Thyroid gland (tissue), 4 donors: Measurements from ENCODE around the gene BTBD9. TPM values are rescaled to one million over a fixed set of nuclear protein-coding genes. Genes with fewer than 3 reads are reported as not detected.

ENCODE experiments used
- DNase-seq, 2 donors: peaks; one replicate each; pipeline ENCODE4 v3.0.0-alpha.2; 2019
- H3K27ac ChIP-seq, 3 donors: fragments of 200-600 bp; sonication (generic); 1 replicate in 2 of 3; 2 replicates in 1 of 3; pipeline ENCODE4 v1.5.1; 2016 to 2019; ENCODE audit warnings: mild to moderate bottlenecking in 1 of 3, moderate library complexity in 1 of 3
- H3K27me3 ChIP-seq: fragments of 200-600 bp; sonication (generic); one replicate; pipeline ENCODE4 v1.5.1; 2019
- H3K36me3 ChIP-seq, 2 donors: fragments of 200-600 bp; sonication (generic); one replicate each; pipeline ENCODE4 v1.5.1; 2016 to 2019
- H3K4me1 ChIP-seq, 2 donors: fragments of 200-600 bp; sonication (generic); one replicate each; pipeline ENCODE4 v1.5.1; 2017 to 2019
- H3K4me3 ChIP-seq, 3 donors: fragments of 200-600 bp; sonication (generic); replicated peaks in 1 of 3; 1 replicate in 2 of 3; 2 replicates in 1 of 3; pipeline ENCODE4 v1.5.1; 2016; ENCODE audit warnings: mild to moderate bottlenecking in 1 of 3
- H3K9me3 ChIP-seq: fragments of 200-600 bp; sonication (generic); one replicate; pipeline ENCODE4 v1.5.1; 2017
- POLR2A ChIP-seq, 2 donors: fragments of 450-650 bp; IDR thresholded peaks; one replicate each; pipeline ENCODE4 v1.6.1; 2017; ENCODE audit warnings: antibody characterized with exemption in 2 of 2, mild to moderate bottlenecking in 2 of 2, moderate library complexity in 1 of 2
- WGBS, 2 donors: methylation state at CpG; one replicate each; pipeline ENCODE4 v1.1.5; 2017; 5-methylcytosine and 5-hydroxymethylcytosine counted together
- intact Hi-C: fragments of 100-400 bp; cut with DNase I; formaldehyde crosslinking; loops from one replicate; pipeline ENCODE4 v1.15.1; 2023
- total RNA-seq, 4 donors: library from RNA; depleted of rRNA; stranded (reverse); fragments of >200 nt; gene quantifications; one replicate each; pipeline ENCODE4 v1.2.3, GENCODE V29; 2016
- TF ChIP-seq, protein P1 (sequence below), 6 experiments: fragments of 200-600 bp in 3 of 6; fragments of 450-650 bp in 3 of 6; sonication (generic) in 3 of 6; IDR thresholded peaks; one replicate each; pipeline ENCODE4 v1.5.1; 2016 to 2019; ENCODE audit warnings: antibody characterized with exemption in 6 of 6, mild to moderate bottlenecking in 2 of 6, inconsistent platforms in 1 of 6, moderate library complexity in 1 of 6

The BTBD9 gene
- total RNA-seq, 4 donors from 2014 or later = 17.3 to 32.0 (median 27.4) TPM

DNA sequence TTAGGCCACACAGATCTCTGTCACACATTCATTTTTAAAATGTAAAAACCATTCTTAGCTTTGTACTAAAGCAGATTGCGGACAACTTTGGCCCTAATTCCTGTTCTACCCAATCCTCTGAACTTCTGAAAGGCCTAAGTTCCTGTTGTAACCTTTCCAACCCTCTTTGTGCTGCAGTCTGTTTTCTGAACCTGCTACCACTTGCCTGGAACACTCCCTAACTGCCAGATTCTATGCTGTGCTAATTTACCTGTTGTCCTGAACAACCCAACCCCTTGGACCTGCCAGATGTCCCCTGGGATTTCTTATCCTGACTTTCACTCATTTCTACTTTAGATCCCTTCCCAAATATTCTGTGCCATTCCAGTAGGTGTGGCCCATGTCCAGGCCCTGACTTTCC, 421.5 kb downstream of the BTBD9 start:
- Histone ChIP-seq H3K4me1 (peaks cover 18 to 21% of the 10 kb centered on the region in 2 donors), H3K4me3 (no peak overlapping the region), H3K36me3 (no peaks in the 10 kb centered on the region), H3K9me3 (no peaks in the 10 kb centered on the region), H3K27ac (no peak overlapping the region), H3K27me3 (no peaks in the 10 kb centered on the region)
- intact Hi-C loops = no loop called here
- no peak for DNase-seq
- WGBS, 2 donors = 97 to 100% methylated on average over 1 of the region's 1 CpG
- TF ChIP-seq, protein P1, sequence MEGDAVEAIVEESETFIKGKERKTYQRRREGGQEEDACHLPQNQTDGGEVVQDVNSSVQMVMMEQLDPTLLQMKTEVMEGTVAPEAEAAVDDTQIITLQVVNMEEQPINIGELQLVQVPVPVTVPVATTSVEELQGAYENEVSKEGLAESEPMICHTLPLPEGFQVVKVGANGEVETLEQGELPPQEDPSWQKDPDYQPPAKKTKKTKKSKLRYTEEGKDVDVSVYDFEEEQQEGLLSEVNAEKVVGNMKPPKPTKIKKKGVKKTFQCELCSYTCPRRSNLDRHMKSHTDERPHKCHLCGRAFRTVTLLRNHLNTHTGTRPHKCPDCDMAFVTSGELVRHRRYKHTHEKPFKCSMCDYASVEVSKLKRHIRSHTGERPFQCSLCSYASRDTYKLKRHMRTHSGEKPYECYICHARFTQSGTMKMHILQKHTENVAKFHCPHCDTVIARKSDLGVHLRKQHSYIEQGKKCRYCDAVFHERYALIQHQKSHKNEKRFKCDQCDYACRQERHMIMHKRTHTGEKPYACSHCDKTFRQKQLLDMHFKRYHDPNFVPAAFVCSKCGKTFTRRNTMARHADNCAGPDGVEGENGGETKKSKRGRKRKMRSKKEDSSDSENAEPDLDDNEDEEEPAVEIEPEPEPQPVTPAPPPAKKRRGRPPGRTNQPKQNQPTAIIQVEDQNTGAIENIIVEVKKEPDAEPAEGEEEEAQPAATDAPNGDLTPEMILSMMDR (IDR thresholded peaks at IDR 0.05) = no peak
- TF ChIP-seq POLR2A (IDR thresholded peaks at IDR 0.05) = no peak

GRCh38 chr6:38216451-38216850, 423.3 kb downstream of the BTBD9 start:
- Histone ChIP-seq H3K4me3 (no peak overlapping the region), H3K36me3 (no peaks in the 10 kb centered on the region), H3K27me3 (no peaks in the 10 kb centered on the region), H3K4me1 (peaks cover 31 to 34% of the 10 kb centered on the region in 2 donors), H3K9me3 (no peaks in the 10 kb centered on the region), H3K27ac (no peak overlapping the region)
- no peak for DNase-seq
- TF ChIP-seq, protein P1 (IDR thresholded peaks at IDR 0.05) = no peak
- TF ChIP-seq POLR2A (IDR thresholded peaks at IDR 0.05) = no peak
- intact Hi-C loops = no loop called here
- whole genome bisulfite sequencing, 2 donors = 87 to 93% methylated on average over 3 of the region's 3 CpGs

GRCh38 chr6:38215651-38216311, 423.9 kb downstream of the BTBD9 start:
- WGBS, 2 donors = 87 to 90% methylated on average over 5 of the region's 5 CpGs
- no peak overlapping the region for H3K27ac ChIP-seq
- TF ChIP-seq POLR2A (IDR thresholded peaks at IDR 0.05) = no peak
- TF ChIP-seq, protein P1 (IDR thresholded peaks at IDR 0.05) = no peak
- intact Hi-C loops = no loop called here
- H3K36me3 ChIP-seq = no peaks in the 10 kb centered on the region
- H3K4me1 ChIP-seq = peaks cover 31 to 34% of the 10 kb centered on the region in 2 donors
- no peak overlapping the region for H3K4me3 ChIP-seq
- DNase-seq = no peak
- no peaks in the 10 kb centered on the region for H3K9me3 ChIP-seq
- no peaks in the 10 kb centered on the region for H3K27me3 ChIP-seq

DNA sequence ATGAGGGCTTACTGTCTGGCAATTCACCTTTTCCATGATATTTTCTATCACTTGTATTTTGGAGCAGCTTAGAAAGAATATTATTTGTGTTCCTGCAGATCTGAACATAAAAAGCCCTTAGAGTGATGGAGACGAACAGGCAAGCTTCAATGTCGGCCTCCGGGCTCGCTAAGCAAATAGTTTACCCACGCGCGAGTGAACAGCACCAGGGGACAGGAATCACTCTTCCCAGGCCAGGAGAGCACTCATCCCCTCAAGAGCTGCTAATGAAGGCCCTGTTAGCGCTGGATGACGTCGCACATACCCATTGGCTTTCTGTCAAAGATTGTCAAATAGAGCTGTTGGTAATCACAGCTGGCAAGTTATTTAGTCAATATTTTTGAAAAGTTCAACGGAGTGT, 424.5 kb downstream of the BTBD9 start:
- no peak overlapping the region for H3K27ac ChIP-seq
- peak; percentile 37 to 44 for DNase-seq
- peaks cover 31 to 34% of the 10 kb centered on the region in 2 donors for H3K4me1 ChIP-seq
- TF ChIP-seq POLR2A (IDR thresholded peaks at IDR 0.05) = no peak
- TF ChIP-seq, protein P1 (IDR thresholded peaks at IDR 0.05) = no peak
- no peak overlapping the region for H3K4me3 ChIP-seq
- H3K9me3 ChIP-seq = no peaks in the 10 kb centered on the region
- WGBS, 2 donors = 40 to 52% methylated on average over 11 of the region's 11 CpGs
- H3K36me3 ChIP-seq = no peaks in the 10 kb centered on the region
- H3K27me3 ChIP-seq = no peaks in the 10 kb centered on the region
- intact Hi-C loops = no loop called here

DNA sequence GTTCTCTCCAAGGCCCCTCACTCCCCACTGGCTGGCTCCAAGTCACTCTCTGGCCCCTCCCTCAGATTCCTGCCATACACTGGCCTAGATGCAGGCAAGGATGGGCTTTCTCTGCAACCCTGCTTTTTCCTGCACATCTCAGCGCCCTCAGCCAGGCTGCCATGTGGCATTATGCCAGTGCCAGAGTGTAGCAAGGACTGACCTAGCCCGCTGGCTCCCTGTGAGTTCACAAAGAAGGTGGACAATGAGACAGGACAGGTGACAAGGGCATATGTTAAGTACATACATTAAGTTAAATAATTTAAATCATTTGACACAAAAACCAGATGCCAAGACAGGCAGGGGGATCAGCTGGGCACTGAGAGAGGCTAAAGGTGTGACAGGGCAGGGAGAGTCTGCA, 425.6 kb downstream of the BTBD9 start:
- Histone ChIP-seq H3K36me3 (no peaks in the 10 kb centered on the region), H3K27ac (no peak overlapping the region), H3K4me3 (no peak overlapping the region), H3K27me3 (no peaks in the 10 kb centered on the region), H3K4me1 (peaks cover 31 to 34% of the 10 kb centered on the region in 2 donors), H3K9me3 (no peaks in the 10 kb centered on the region)
- TF ChIP-seq, protein P1 (IDR thresholded peaks at IDR 0.05) = no peak
- TF ChIP-seq POLR2A (IDR thresholded peaks at IDR 0.05) = no peak
- peak; percentile 55 to 66 for DNase-seq
- 75 to 76% methylated on average over 2 of the region's 2 CpGs for WGBS, 2 donors
- intact Hi-C loops = no loop called here
